ENCODE results near the gene FRMD4A. TPM values are rescaled to one million over a fixed set of nuclear protein-coding genes. Genes with fewer than 3 reads are reported as not detected.
A peak's percentile ranks its signal among the peaks of the same experiment; 100 is the strongest.

Gene FRMD4A
- total RNA-seq, 1 experiment from 2014 or later = 18.3 TPM

- Histone ChIP-seq H3K4me1 (replicated peaks; ENCODE audit: insufficient read depth) (peaks cover 16% of the 10 kb centered on the region), H2AFZ (no peak overlapping the region), H3K4me2 (peak overlapping the region; percentile 41; the same call in 1 of the 2 replicates), H3K9me3 (ENCODE audit: insufficient read depth, low read depth) (no peaks in the 10 kb centered on the region), H3K36me3 (ENCODE audit: low read depth) (no peaks in the 10 kb centered on the region), H3K27me3 (ENCODE audit: insufficient read depth, low read depth) (no peaks in the 10 kb centered on the region), H3K27ac (no peak overlapping the region), H3K9me2 (ENCODE audit: insufficient read depth) (no peaks in the 10 kb centered on the region), H3F3A (ENCODE audit: insufficient read depth, low read depth) (no peaks in the 10 kb centered on the region; the same call in 1 of the 2 replicates), H3K79me2 (ENCODE audit: low read depth) (no peaks in the 10 kb centered on the region), H4K20me1 (ENCODE audit: insufficient read depth) (no peaks in the 10 kb centered on the region), H3K4me3 (no peak overlapping the region)
- no TSS peak for BruUV-seq (replicated peaks)
- no peak for TF ChIP-seq EZH2 (IDR thresholded peaks at IDR 0.05; ENCODE audit: low read depth)
- no peak for TF ChIP-seq CTCF (conservative IDR thresholded peaks at IDR 0.05)
- DNase-seq = peak; percentile 58 to 69
- POLR2A ChIA-PET (ENCODE audit: unreplicated experiment) = no interaction called here
- intact Hi-C loops (cut with micrococcal nuclease; ENCODE audit: unreplicated experiment) = loop anchor here (2.0 kb wide), 1 partner anchor 18 kb away; no protein-coding TSS in a partner anchor
- CTCF ChIA-PET = no interaction called here
Observed at GRCh38 chr10:13690281-13690825, 640.4 kb downstream of the FRMD4A start.

GRCh38 chr10:13686331-13686752 is 644.4 kb downstream of the FRMD4A start:
- Histone ChIP-seq H2AFZ (no peak overlapping the region), H3K9me3 (ENCODE audit: insufficient read depth, low read depth) (no peaks in the 10 kb centered on the region), H3K79me2 (ENCODE audit: low read depth) (no peaks in the 10 kb centered on the region), H3K9me2 (ENCODE audit: insufficient read depth) (no peaks in the 10 kb centered on the region), H3K27ac (no peak overlapping the region), H3K36me3 (ENCODE audit: low read depth) (no peaks in the 10 kb centered on the region), H3K4me3 (no peak overlapping the region), H3F3A (ENCODE audit: insufficient read depth, low read depth) (no peaks in the 10 kb centered on the region; the same call in 1 of the 2 replicates), H3K4me1 (replicated peaks; ENCODE audit: insufficient read depth) (peaks cover 16% of the 10 kb centered on the region), H3K27me3 (ENCODE audit: insufficient read depth, low read depth) (no peaks in the 10 kb centered on the region), H4K20me1 (ENCODE audit: insufficient read depth) (no peaks in the 10 kb centered on the region), H3K4me2 (no peak overlapping the region)
- ChIA-PET POLR2A (ENCODE audit: unreplicated experiment) (no interaction called here), CTCF (no interaction called here)
- BruUV-seq (replicated peaks) = no TSS peak
- no peak for TF ChIP-seq CTCF (conservative IDR thresholded peaks at IDR 0.05)
- TF ChIP-seq EZH2 (IDR thresholded peaks at IDR 0.05; ENCODE audit: low read depth) = no peak
- intact Hi-C loops (cut with micrococcal nuclease; ENCODE audit: unreplicated experiment) = no loop called here
- DNase-seq = no peak

- H4K20me1 ChIP-seq (ENCODE audit: insufficient read depth) = no peaks in the 10 kb centered on the region
- no peak for TF ChIP-seq CTCF (conservative IDR thresholded peaks at IDR 0.05)
- TF ChIP-seq EZH2 (IDR thresholded peaks at IDR 0.05; ENCODE audit: low read depth) = no peak
- H2AFZ ChIP-seq = no peak overlapping the region
- no peak overlapping the region for H3K27ac ChIP-seq
- DNase-seq = no peak
- H3K4me3 ChIP-seq = no peak overlapping the region
- peaks cover 14% of the 10 kb centered on the region for H3K4me1 ChIP-seq (replicated peaks; ENCODE audit: insufficient read depth)
- H3K4me2 ChIP-seq = no peak overlapping the region
- H3F3A ChIP-seq (ENCODE audit: insufficient read depth, low read depth) = no peaks in the 10 kb centered on the region; the same call in 1 of the 2 replicates
- no peaks in the 10 kb centered on the region for H3K79me2 ChIP-seq (ENCODE audit: low read depth)
- ChIA-PET CTCF (no interaction called here), POLR2A (ENCODE audit: unreplicated experiment) (no interaction called here)
- no peaks in the 10 kb centered on the region for H3K9me2 ChIP-seq (ENCODE audit: insufficient read depth)
- no TSS peak for BruUV-seq (replicated peaks)
- intact Hi-C loops (cut with micrococcal nuclease; ENCODE audit: unreplicated experiment) = no loop called here
- H3K36me3 ChIP-seq (ENCODE audit: low read depth) = no peaks in the 10 kb centered on the region
- no peaks in the 10 kb centered on the region for H3K9me3 ChIP-seq (ENCODE audit: insufficient read depth, low read depth)
- H3K27me3 ChIP-seq (ENCODE audit: insufficient read depth, low read depth) = no peaks in the 10 kb centered on the region
Observed at GRCh38 chr10:13685885-13686284, 644.8 kb downstream of the FRMD4A start.
